NCI-H1092 (cell line): ENCODE measurements around the gene MSL2.
"Not testable (repeated sequence)": the region's sequence is repeated elsewhere in the genome, so short reads cannot be mapped to it uniquely, and the experiment has no call there.

Experiments used
- DNase-seq: peaks from one replicate; lab custom pipeline; 2025; lab: John Stamatoyannopoulos, UW

MSL2 gene, protein sequence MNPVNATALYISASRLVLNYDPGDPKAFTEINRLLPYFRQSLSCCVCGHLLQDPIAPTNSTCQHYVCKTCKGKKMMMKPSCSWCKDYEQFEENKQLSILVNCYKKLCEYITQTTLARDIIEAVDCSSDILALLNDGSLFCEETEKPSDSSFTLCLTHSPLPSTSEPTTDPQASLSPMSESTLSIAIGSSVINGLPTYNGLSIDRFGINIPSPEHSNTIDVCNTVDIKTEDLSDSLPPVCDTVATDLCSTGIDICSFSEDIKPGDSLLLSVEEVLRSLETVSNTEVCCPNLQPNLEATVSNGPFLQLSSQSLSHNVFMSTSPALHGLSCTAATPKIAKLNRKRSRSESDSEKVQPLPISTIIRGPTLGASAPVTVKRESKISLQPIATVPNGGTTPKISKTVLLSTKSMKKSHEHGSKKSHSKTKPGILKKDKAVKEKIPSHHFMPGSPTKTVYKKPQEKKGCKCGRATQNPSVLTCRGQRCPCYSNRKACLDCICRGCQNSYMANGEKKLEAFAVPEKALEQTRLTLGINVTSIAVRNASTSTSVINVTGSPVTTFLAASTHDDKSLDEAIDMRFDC

DNA sequence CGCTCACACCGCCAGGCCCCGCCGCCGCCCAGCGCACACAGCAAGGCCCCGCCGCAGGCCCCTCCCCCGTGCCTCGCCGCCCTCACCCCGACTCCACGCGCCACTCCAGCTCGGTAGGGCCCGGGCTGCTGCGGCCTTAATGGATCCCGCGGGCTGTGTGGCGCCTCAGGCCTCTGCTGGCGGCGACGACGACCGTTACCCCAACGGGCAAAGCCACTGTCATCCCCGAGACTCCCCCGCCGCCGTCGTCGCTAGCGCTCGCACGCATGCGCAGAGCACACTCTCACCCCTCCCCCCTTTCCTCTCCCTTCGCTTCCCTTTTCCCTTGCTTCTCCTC lies at the start of gene MSL2:
Gene MSL2, minus strand, starts transcription at position 272 of the 337 bp plus-strand sequence. CDS start 1,222 bp downstream, outside the sequence.
- DNase-seq, result no peak

DNA sequence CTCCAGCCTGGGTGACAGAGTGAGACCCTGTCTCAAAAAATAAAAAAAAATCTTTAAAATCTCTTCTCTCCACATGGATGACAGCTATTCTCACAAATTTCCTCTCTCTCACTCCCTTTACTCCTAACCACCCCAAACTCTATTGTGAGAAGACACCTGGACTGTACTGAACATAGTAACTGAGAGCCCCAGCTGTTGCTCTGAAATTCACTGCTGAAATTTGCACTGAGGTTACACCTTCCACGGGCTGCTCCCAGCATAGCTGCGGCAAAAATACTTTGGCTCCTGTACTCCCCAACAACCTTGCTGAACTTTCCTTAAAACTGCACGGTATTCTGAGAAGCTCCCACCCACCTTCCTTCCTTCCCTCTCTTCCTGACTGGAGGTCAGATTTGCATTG lies 49.6 kb upstream of the MSL2 start:
- DNase-seq, result no peak

DNA sequence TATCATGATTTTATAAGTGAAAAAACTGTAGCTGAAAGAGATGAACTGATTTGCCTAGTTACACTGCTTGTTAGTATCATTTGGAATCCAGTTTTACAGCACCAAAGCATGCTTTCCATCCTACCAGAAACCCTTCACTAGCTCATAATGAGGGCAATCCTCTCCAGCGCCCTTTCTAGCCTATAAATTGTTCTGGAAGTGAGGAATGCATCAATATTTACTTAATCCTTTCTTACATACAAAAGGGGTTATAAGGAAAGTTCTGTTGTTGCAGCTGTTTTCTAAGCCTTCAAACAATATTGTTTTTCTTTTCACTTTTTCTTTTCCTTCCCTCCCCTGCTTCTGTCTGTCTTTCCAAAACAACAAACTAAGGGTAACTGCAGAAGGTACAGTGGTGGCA lies 43.0 kb upstream of the MSL2 start:
- DNase-seq, result no peak

DNA sequence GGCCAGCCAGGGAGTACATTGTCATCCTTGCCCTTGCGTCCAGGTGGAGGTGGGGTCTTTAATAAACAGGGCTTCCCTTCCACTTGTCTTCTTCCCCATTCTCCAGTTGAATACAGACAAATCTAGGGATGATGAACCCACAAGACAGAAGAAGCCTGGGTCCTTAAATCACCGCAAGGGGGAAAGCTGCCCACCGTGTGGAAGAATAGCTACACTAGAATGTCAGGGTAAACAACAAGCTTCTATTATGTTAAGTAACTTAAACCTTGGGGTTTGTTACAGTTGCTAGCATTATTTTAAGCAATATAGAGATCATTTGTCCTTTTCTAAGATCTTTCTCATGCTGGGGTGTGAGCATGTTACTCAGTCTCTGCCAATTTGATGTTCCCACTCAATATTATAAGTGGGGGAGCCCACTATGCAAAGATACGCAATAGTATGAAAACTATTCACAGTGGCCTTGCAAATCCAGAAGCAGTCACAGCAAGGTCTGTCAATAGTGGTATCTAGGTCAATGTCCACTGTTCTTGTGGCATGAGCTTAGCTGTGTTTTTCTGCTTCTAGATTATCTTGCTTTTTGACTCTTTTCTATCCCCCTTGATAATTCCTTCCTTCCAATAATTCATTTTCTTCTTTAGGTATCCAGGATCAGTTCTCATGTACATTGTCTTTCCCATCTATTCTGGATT lies 42.0 kb upstream of the MSL2 start:
- no peak for DNase-seq

DNA sequence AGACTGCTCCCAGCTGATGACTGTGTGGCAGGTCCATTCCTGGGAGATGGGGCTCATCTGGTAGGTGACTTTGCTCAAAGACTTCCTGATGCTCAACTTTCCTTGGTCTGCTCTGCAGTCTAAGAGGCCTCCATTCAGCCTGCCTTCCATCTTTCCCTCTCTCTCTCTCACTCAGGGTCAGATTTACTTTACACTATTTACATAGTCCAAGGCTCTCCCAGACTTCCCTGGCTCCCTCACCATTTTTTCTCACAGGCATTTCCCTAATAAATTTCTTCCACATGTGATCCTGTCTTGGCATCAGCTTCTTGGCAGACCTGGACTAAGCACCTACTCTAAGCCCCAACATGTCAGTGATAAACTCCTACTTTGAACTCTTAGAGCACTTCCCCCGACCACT lies 41.0 kb upstream of the MSL2 start:
- DNase-seq, result no peak

DNA sequence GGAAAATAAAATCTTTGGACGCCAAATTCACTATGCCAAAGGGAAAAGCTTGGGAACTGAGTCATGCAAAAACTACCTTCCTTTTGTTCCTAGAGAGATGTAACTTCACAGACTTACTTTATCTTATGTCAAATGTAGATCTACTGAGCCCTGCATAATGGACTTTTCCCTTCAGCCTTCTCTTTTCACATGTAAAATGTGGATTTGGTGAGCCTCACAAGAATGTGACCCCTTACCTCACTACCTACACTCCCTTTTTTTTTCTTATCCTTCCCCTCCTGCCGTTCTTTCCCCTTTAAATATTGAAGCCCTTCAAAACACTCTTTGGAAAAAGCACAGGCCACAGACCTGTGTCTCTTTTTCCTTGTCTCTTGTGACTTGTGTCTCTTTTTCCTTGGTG lies 40.0 kb upstream of the MSL2 start:
- no peak for DNase-seq

DNA sequence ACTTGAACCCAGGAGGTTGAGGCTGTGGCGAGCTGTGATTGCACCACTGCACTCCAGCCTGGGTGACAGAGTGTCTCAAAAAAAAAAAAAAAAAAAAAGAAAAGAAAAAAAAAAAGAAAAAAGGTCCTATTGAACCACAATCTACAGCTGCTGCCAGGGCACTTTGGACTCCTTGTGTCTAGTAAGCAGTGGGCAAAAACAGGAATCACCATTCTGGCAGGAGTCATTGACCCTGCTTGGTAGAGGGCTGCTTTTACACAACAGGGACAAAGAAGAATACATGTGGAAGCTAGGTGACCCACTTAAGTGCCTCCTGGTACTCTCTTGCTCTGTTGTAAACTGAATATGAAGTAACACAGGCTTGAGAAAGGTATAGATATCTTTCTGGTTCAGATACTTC lies 39.4 kb upstream of the MSL2 start:
- no peak for DNase-seq

DNA sequence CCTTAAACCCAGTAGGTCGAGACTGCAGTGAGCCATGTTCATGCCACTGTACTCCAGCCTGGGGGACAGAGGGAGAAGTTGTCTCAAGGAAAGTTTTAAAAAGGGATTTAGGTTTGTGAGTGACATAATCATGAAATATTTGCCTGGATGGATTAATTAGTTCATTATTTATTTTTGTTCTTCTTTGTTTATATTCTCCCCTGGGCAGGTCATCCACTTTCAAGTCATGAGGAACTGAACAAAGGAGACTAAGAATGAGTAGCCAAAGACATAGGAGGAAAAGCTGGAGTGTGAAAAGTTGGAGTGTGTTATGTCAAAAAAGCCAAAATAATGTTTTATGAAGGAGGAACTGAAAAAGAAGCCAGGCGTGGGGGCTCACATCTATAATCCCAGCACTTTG lies 36.3 kb upstream of the MSL2 start:
- DNase-seq, result no peak

DNA sequence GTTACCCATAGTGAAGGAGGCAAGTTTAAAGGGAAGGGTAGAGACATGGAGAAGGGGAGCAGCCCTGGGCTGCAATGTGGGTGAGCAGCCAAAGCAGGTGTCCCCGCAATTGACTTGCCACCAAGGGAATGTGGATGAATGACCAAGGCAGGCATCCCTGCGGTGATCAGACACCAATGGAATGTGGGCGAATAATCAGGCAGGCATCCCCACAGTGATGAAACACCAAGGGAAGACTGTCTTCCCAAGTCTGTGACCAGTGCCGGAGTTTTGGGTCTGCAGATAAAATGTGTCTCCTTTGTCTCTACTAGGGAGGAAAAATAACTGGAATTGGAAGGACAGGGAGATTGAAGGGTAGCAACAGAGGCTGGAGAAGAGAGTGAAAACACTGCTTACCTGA lies 26.6 kb upstream of the MSL2 start:
- not testable (repeated sequence) for DNase-seq

DNA sequence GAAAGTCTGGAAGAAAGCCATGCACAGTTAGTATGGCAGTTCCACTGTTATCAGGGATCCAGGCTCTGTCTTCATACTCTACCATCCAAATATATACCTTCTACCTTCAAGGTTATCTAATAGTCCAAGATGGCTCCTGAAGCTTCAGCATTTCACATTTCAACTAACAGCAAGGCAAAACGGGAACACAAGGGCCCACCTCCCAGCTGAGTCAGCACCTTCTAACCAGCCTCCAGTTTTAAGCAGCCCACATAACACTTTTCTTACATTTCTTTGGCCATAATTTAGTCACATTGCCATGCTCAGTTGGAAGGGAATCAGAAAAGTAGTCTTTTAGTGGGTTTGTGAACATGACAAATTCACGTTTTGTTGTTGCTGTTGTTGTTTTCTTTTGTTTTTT lies 15.4 kb upstream of the MSL2 start:
- DNase-seq, result no peak

DNA sequence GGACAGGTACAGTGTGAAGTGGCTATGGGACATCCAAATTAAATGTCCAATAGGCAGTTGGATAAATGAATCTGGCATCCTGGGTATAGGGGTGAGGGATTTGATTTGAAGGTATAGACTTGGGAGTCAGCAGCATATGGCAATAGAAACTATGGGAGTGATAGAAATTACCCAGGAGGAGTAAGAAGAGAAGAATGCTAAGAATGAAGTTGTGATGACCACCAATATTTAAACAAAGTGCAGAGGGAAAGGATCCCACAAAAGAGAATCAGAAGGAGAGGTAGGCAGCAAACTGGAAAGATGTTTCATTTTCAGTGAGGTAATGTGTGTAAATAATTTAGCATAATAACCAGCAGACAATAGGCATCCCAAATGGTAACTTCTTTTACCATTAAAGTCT lies 13.8 kb upstream of the MSL2 start:
- no peak for DNase-seq

DNA sequence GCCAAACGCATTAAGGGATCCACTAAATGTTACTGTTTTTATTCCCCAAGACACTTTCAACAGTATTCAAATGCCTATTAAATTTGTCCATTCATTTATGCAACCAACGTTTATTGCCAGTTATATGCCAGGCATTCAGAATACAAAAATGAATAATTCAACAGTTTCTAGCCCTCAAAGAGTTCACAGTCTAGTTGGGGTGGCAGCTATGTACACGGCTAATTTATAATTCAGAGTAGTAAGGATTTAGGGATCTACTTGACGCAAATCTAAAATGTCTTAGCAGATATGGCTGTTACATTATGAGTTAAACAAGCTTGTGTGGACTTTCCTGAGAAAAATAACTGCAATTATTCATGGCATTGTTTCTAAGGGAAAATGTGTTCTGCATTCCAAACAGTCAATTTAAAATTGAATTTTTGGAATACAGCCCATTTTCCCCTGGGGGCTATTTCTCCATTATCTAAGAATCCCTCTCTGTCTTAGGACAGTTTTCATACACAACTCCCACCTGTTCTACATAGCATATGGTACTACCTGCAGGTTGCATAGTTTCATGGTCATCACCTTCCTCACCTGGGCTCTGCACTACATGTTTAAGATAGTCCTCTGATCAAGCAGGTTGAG lies 11.5 kb upstream of the MSL2 start:
- no peak for DNase-seq

DNA sequence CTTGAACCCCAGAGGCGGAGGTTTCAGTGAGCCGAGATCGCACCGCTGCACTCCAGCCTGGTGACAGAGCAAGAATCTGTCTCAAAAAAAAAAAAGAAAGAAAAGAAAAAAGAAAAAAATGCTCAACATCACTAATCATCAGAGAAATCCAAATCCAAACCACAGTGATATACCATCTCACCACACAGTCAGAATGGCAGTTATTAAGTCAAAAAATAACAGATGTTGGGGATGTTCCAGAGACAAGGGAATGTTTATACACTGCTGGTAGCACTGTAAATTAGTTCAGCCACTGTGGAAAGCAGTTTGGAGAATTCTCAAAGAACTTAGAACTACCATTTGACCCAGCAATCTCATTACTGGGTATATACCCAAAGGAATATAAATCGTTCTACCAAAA lies 3.1 kb upstream of the MSL2 start:
- not testable (repeated sequence) for DNase-seq

DNA sequence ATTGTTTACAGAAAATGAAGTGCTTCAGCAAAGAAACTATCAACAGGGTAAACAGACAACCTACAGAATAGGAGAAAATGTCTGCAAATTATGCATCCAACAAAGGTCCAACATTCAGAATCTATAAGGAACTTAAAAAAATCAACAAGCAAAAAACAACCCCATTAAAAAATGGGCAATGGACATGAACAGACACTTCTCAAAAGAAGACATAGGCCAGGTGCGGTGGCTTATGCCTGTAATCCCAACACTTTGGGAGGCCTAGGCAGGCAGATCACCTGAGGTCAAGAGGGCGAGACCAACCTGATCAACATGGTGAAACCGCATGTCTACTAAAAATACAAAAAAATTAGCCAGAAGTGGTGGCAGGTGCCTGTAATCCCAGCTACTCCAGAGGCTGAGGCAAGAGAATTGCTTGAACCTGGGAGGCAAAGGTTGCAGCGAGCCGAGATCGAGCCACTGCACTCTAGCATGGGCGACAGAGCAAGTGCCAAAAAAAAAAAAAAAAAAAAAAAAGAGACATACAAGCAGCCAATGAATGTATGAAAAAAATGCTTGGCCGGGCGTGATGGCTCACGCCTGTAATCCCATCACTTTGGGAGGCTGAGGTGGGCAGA lies 2.4 kb upstream of the MSL2 start:
- DNase-seq, result not testable (repeated sequence)

DNA sequence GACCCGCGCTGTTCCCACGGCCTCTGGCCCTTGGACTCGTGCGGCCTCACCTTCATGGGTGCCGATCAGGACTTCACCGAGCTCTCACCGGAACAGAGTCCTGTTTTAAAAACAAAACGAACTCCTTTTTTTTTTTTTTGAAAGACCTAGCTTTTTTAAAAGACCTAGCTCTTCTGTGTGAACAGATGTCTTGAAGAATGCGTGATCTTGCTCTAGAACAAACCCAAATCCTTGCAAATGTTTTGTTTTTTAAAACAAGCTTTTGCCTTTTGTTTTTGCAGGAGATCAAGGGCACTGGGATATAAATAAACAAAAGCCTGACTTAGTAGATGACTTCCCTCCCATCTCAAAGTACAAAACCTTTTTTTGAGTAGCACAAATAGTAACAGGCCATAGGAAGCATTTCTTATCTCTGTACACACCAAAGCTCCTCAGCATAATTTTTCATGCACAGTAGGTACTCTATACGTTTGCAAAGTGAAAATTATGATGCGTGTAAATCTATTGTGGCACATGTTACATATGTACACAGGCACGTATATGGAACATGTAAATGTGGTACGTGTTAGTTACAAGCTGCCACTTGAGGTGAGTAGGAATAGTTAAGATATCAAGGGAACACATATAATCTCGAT lies 1.1 kb upstream of the MSL2 start:
- DNase-seq, result no peak

DNA sequence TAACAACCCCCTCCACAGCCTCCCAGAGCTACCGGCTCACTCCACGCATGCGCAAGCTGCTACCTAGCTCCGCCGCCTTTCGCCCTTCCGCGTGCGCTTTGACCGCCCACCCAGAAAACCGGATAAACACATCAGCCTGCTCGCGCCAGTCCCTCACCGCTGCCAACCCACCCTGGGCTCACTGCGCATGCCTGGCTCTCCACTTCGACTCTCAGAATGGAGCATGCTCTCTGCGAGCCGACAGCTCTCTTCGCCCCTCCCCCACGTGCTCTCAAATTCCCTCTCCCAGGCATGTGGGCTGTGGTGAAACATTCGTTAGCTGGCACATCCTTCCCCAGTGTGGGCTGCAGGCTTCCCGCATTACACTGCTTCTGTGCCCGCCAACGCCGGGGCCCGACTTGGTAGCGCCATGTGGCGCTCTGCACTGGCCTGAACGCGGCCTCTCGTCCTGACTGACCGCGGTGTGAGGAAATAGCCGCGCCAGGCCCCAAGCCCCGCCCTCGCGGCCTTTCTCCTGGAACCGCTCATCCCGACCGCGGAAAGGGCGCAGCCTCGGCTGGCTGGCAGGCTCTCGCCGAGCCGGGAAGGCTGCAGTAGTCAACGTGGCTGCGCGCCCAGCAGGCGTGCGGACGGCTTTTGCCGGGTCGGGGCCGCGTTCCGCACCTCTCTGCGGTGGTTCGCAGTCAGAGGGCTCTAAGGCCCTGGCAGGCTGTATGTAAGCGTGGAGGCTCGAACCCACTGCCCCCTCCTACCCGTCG lies 445 bp upstream of the MSL2 start:
- peak; percentile 99 for DNase-seq

DNA sequence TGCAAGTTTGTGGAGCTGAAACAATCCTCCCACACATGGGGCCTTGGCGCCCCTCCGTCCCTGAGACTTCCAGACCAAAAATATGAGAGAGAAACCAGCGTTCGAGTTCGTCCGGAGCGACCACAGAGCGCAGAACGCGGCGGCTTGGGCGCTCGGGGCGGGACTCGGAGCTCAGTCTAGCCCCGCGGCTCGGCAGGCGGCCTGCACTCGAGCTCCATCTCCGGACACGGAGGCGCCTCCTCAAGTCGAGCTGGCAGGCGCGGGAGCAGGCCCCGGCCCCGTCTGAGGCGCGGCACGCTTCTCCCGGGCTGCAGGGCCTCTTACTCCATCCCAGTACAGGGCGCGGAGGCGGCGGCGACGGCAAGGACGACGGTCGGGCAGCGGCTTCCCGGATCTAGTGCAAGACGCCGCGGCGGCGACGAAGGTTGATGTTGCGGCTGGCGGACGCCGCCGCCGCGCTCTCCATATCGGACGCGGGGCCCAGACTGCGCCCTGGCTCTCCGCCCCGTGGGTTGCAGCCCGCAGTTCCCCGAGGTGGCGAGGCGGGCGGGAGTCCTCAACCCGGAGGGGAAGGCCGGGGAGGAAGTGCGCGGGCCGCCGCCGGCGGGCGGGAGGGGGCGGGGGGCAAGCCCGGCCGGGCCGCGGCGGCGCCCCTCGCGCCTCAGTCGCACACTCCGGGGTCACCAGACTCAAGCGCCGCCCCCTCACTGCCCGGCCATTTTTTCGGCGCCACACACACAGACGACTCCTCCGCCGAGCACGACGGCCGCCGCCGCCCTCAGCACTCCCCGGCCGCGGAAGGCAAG lies 674 bp downstream of the MSL2 start:
- peak; percentile 56 for DNase-seq

DNA sequence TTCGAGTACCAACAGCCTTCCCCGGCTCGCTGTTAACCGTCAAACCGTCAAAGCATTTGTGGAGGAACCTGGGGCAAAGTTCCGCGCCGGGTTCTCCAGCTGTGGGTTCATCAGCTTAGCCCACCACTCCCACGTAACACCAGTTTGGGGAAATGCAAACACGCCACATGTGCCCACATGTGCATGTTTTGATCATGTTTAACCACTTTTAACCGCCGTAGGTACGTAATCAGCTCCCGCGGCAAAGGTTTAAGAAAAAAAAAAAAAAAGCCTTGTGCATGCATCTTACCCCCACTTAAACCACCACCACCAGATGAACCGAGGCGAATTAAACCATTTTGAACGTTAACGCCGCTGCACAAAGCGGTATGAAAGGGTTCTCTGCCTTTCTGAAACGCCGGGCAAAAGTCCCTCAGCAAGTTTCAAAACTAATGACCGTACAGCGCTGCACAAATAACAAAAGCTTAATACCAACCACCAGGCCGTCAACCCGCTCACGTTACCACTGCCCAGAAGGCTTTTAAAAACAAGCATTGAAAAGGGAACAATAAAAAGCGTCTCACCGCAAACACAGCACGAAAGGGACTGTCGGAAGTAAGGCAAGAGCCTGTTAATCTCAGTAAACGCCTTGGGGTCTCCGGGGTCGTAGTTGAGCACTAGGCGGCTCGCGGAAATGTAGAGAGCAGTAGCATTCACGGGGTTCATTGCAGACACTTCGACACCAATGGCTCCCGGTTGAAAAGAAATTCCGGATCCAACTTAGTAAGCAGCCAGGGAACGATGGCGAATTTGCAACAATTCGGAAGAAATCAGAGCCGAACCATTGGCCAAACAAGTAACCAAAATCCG lies 1.5 kb downstream of the MSL2 start:
- no peak for DNase-seq

DNA sequence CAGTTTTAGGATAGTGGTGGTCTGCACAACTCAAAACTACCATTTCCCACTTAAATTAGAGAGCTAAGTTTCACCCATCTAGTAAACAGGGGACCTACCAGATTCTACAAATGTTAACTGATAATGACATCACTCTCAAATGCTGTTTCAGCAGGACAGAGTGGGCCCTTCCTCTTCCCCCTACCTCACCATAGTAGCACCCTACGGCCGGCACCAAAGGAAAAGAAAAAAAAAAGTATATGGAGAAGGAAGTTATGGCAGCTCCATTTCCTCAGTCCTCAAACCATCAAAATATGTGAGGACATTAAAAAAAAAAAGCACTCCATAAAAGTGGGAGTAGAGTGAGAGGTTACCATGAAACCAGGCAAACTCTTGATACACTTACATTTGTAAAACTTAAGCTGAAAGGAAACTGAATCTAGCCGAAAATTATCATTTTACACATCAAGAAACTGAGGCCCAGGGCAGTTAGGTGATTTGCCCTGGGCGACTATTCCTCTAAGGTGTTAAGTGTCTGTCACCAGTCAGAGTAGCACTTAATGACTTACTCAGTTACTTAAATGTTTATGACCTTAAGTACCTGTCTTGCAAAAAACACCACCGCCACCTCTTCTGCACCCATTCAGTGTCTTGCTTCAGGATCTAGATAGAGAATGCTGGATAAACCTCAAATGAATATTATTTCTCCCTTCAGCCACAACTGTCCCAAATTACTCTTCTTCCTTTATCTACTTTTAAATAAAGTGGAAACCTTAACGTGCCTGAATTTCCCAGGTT lies 2.7 kb downstream of the MSL2 start:
- DNase-seq, result no peak
